Body of pancreas (tissue), 4 donors: ENCODE measurements around the gene CEACAM4.

Experiments used
- CTCF ChIP-seq, 7 experiments: fragments of 450-650 bp in 4 of 7; fragments of 200-600 bp in 3 of 7; sonication (generic) in 3 of 7; IDR thresholded peaks; one replicate each; pipeline ENCODE4 v1.5.1; 2016 to 2019; ENCODE audit warnings: antibody characterized with exemption in 7 of 7
- POLR2A ChIP-seq, 3 donors: fragments of 450-650 bp; IDR thresholded peaks; one replicate each; pipeline ENCODE4 v1.6.1; 2016; ENCODE audit warnings: antibody characterized with exemption in 3 of 3, mild to moderate bottlenecking in 2 of 3

DNA sequence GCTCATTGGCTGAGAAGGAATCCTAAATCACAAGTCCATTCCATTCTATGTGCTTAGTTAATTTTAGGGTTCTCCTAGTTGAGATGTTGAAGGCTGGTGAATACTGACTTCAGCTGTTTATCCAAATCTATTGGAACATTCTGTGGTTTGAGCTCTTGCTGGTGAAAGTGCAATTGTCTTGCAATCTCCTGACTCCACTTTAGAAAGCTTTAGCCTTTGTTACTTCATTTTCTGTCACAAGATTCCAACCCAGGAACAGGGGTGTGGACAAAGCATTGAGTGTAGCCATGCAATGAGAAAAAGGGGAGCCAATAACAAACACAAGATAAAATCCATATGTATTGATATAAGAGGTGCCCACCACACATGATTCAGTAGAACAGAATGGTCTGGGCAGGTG, 35.9 kb downstream of the CEACAM4 start:
- TF ChIP-seq CTCF (IDR thresholded peaks at IDR 0.05) (no peak), POLR2A (IDR thresholded peaks at IDR 0.05) (no peak)
